Upper lobe of right lung (tissue), 1 donor: ENCODE results near the gene PPIP5K1. TPM values are rescaled to one million over a fixed set of nuclear protein-coding genes. Genes with fewer than 3 reads are reported as not detected.
A peak's percentile ranks its signal among the peaks of the same experiment; 100 is the strongest.

Experiments
- ATAC-seq: fragments of 200-7000 bp; cut with Tn5 transposase; one replicate; pipeline ENCODE4 v1.9.1; 2020; ENCODE audit warnings: mild to moderate bottlenecking, moderate library complexity
- DNase-seq: peaks from one replicate; pipeline ENCODE4 v3.0.0-alpha.2; 2020
- H3K27ac ChIP-seq: fragments of 200-600 bp; one replicate; pipeline ENCODE4 v1.8.0; 2022
- H3K27me3 ChIP-seq: fragments of 200-600 bp; one replicate; pipeline ENCODE4 v1.8.0; 2022; ENCODE audit warnings: mild to moderate bottlenecking
- H3K36me3 ChIP-seq: fragments of 200-600 bp; one replicate; pipeline ENCODE4 v1.8.0; 2022
- H3K4me1 ChIP-seq: fragments of 200-600 bp; one replicate; pipeline ENCODE4 v1.8.0; 2022
- H3K4me3 ChIP-seq: fragments of 200-600 bp; one replicate; pipeline ENCODE4 v1.8.0; 2022; ENCODE audit warnings: mild to moderate bottlenecking
- H3K9me3 ChIP-seq: fragments of 200-600 bp; one replicate; pipeline ENCODE4 v1.8.0; 2022
- intact Hi-C: fragments of 100-400 bp; cut with DNase I; formaldehyde crosslinking; loops from one replicate; pipeline ENCODE4 v1.11.0; 2022
- total RNA-seq: library from RNA; stranded (reverse); fragmentation: NEBNext Ultra II Directional; extraction: Animal tissue kit (Norgen Biotek cat#: 25700); gene quantifications from one replicate; pipeline ENCODE4 v1.2.1, GENCODE V29; 2021
- TF ChIP-seq, protein P1 (sequence below): fragments of 200-600 bp; IDR thresholded peaks from one replicate; pipeline ENCODE4 v1.8.0; 2022; ENCODE audit warnings: antibody characterized with exemption
- donor health status: DM: no; HTN: yes; CAD: no; lungs with severe emphysema.

The PPIP5K1 gene
- total RNA-seq, 1 donor from 2014 or later, result 27.3 TPM

- no peak overlapping the region for H3K4me3 ChIP-seq
- peaks cover 50% of the 10 kb centered on the region for H3K36me3 ChIP-seq
- TF ChIP-seq, protein P1, sequence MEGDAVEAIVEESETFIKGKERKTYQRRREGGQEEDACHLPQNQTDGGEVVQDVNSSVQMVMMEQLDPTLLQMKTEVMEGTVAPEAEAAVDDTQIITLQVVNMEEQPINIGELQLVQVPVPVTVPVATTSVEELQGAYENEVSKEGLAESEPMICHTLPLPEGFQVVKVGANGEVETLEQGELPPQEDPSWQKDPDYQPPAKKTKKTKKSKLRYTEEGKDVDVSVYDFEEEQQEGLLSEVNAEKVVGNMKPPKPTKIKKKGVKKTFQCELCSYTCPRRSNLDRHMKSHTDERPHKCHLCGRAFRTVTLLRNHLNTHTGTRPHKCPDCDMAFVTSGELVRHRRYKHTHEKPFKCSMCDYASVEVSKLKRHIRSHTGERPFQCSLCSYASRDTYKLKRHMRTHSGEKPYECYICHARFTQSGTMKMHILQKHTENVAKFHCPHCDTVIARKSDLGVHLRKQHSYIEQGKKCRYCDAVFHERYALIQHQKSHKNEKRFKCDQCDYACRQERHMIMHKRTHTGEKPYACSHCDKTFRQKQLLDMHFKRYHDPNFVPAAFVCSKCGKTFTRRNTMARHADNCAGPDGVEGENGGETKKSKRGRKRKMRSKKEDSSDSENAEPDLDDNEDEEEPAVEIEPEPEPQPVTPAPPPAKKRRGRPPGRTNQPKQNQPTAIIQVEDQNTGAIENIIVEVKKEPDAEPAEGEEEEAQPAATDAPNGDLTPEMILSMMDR, result no peak
- peaks cover 5% of the 10 kb centered on the region for H3K4me1 ChIP-seq
- no peaks in the 10 kb centered on the region for H3K27me3 ChIP-seq
- ATAC-seq, result peak; percentile 50
- no peaks in the 10 kb centered on the region for H3K9me3 ChIP-seq
- DNase-seq, result no peak
- no peak overlapping the region for H3K27ac ChIP-seq
- intact Hi-C loops, result no loop called here
Observed at GRCh38 chr15:43484455-43484854, 105.6 kb downstream of the PPIP5K1 start.

Other genes with a start within 250 kb of the PPIP5K1 start
- 18.3 TPM for gene ZSCAN29, start 219.2 kb downstream of the PPIP5K1 start, total RNA-seq
- 21.3 TPM for gene TUBGCP4, start 219.1 kb downstream of the PPIP5K1 start, total RNA-seq
- 27.6 TPM for gene TP53BP1, start 97.1 kb downstream of the PPIP5K1 start, total RNA-seq
- 2.3 TPM for gene MAP1A, start 72.6 kb downstream of the PPIP5K1 start, total RNA-seq
- 0.84 TPM for gene CKMT1B, start 3.8 kb upstream of the PPIP5K1 start, total RNA-seq
- not detected for gene STRC, start 28.6 kb upstream of the PPIP5K1 start, total RNA-seq
- 3.3 TPM for gene CATSPER2, start 58.6 kb upstream of the PPIP5K1 start, total RNA-seq
- 1.9 TPM for gene CKMT1A, start 103.7 kb upstream of the PPIP5K1 start, total RNA-seq
- 382 TPM for gene PDIA3, start 156.2 kb upstream of the PPIP5K1 start, total RNA-seq
- gene ELL3, start 186.8 kb upstream of the PPIP5K1 start, total RNA-seq, result 4.3 TPM
- 769 TPM for gene SERF2, start 202.1 kb upstream of the PPIP5K1 start, total RNA-seq
- gene SERINC4, start 210.0 kb upstream of the PPIP5K1 start, total RNA-seq, result not detected
- gene HYPK, start 210.4 kb upstream of the PPIP5K1 start, total RNA-seq, result 11.3 TPM
- gene MFAP1, start 234.5 kb upstream of the PPIP5K1 start, total RNA-seq, result 21.0 TPM
- 6.2 TPM for gene WDR76, start 236.8 kb upstream of the PPIP5K1 start, total RNA-seq